ENCODE measurements around the gene SLC25A21.

Gene SLC25A21

DNA sequence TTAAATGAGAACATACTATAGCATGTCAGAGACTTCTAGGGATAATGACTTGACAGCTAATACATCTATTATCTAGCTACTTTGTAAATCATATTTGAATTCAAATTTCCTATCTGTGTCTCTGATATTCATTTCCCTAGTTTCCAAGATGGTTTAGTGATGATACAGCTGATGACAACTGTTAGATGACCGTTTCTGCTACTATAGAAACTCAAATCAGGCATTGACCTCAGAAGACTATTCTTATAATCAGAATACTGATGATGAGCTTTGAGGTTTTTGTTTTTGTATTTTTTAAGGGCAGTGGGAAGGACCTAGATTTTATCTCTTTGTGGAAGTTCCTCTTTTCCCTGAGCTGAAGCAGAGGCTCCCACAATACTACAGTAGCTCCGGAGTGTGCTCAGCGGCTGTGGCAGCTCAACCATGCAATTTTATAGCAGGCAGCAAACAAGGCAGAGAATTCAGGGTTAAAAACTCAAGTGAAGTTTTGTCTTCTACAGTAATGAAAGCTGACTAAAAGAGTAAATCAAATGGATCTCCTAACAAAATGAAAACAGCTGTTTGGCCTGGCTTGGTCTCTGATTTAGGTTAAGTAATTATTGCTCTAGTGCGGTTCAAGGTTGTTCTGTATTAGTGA, 145.1 kb downstream of the SLC25A21 start:
- H3K4me3 ChIP-seq (ENCODE audit: low read depth, low read length), result no peak overlapping the region
- no peak for TF ChIP-seq CTCF (IDR thresholded peaks at IDR 0.05; ENCODE audit: insufficient read depth, low read length, missing control alignments)
- ChIA-PET CTCF (interaction anchor here (1.2 to 1.9 kb wide), 4 partner anchors 8 to 379 kb away, joined by 3 to 6 read pairs (median 5); no protein-coding TSS in a partner anchor), POLR2A (no interaction called here)
- no peak for DNase-seq (ENCODE audit: low read depth, low spot score)

GRCh38 chr14:37023875-37024565, 148.4 kb downstream of the SLC25A21 start:
- H3K4me3 ChIP-seq (ENCODE audit: low read depth, low read length), result no peak overlapping the region
- no peak for TF ChIP-seq CTCF (IDR thresholded peaks at IDR 0.05; ENCODE audit: insufficient read depth, low read length, missing control alignments)
- ChIA-PET POLR2A (no interaction called here), CTCF (interaction anchor here (1.4 kb wide), 1 partner anchor 17 kb away, joined by 3 read pairs; no protein-coding TSS in a partner anchor)
- DNase-seq (ENCODE audit: low read depth, low spot score), result no peak

DNA sequence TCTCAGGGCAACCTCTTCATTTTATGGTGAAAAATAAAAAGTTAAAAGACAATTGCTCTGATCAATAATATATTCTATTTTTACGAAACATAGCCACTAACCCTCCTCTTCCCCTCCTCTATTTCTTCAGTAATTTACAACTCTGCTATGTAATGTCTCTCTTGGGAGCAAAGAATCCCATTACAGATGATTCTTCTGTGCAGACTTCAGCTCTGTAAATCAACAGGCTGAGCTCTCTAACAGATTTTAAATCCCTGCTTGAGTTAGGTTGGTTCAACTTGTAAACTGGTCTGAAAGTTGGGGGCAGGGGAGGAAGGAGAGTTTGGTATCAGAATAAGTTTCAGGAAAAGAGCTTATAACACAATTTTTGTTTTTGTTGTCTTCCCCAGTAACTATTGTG, 151.0 kb downstream of the SLC25A21 start:
- CTCF ChIA-PET, result interaction anchor here (0.8 kb wide), 1 partner anchor 96 kb away, joined by 4 read pairs; no protein-coding TSS in a partner anchor

DNA sequence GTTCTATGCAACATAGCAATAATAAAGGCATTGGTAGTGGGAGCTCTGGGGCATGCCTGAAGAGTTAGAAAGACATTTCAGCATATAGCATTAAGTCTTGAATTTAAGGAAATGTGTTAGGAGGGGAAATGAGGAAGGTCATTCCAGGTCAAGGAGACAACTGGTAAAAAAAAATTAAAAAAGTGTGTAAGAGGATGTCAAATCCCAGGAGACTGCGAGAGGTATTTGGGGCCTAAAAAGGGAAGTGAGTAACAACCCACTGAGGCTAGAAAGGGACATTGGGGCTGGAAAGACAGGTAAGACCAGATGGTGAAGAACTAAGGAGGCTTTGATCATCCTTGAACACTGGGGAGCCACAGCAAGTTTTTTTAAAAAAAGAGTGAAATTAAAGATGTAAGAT, 152.9 kb downstream of the SLC25A21 start:
- no peak for TF ChIP-seq CTCF (IDR thresholded peaks at IDR 0.05; ENCODE audit: insufficient read depth, low read length, missing control alignments)
- H3K4me3 ChIP-seq (ENCODE audit: low read depth, low read length), result no peak overlapping the region
- CTCF ChIA-PET, result no interaction called here
- POLR2A ChIA-PET, result no interaction called here
- no peak for DNase-seq (ENCODE audit: low read depth, low spot score)

More for the DNA sequence above, 151.0 kb downstream of the SLC25A21 start:
- no peak for TF ChIP-seq CTCF (IDR thresholded peaks at IDR 0.05; ENCODE audit: insufficient read depth, low read length, missing control alignments)
- H3K4me3 ChIP-seq (ENCODE audit: low read depth, low read length), result no peak overlapping the region
- POLR2A ChIA-PET, result no interaction called here
- DNase-seq (ENCODE audit: low read depth, low spot score), result no peak

DNA sequence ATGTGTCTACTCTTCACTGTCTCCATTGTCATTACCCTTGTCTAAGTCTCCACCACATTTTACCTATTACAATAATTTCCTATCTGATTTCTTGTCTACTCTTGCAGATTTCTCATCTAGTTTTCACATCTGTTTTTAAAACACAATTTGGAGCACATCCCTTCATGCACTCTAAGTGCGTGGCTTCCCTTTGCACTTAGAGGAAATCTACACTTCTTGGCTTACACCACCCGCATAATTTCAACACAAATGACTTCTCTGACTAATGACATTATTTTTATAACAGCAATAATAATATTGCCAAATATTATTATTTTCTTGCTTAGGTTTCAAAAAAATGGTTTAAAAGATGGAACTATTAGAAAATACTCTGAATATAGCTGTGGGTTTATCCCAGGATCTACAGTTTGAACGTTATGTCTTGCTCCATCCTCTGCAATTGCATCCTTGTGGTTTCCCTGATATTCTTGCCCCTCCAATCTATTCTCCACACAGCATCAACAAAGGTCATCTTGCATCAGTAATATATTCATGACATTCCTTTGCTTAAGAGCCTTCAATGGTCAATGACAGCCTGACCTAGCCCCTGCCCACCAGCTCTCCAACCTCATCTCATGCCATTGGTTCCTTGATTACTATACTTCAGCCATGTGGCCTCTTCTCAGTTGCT, 153.7 kb downstream of the SLC25A21 start:
- H3K4me3 ChIP-seq (ENCODE audit: low read depth, low read length), result no peak overlapping the region
- ChIA-PET POLR2A (no interaction called here), CTCF (no interaction called here)
- TF ChIP-seq CTCF (IDR thresholded peaks at IDR 0.05; ENCODE audit: insufficient read depth, low read length, missing control alignments), result no peak
- no peak for DNase-seq (ENCODE audit: low read depth, low spot score)

- CTCF ChIA-PET, result no interaction called here
- DNase-seq (ENCODE audit: low read depth, low spot score), result no peak
- POLR2A ChIA-PET, result no interaction called here
- no peak for TF ChIP-seq CTCF (IDR thresholded peaks at IDR 0.05; ENCODE audit: insufficient read depth, low read length, missing control alignments)
- H3K4me3 ChIP-seq (ENCODE audit: low read depth, low read length), result no peak overlapping the region
These were observed 159.3 kb downstream of the SLC25A21 start for GRCh38 chr14:37013078-37013477.
